Activated T-cell treated with anti-CD3 and anti-CD28 coated beads, Interleukin-2, amount 50 U/mL, for 72 hours (primary cell): ENCODE results near the gene UGGT2. TPM values are rescaled to one million over a fixed set of nuclear protein-coding genes. Genes with fewer than 3 reads are reported as not detected.

Source experiments
- ATAC-seq, 2 donors: fragments of 150-1000 bp; cut with Tn5 transposase; replicated peaks in 1 of 2; 2 replicates each; pipeline ENCODE4 v1.10.0; 2021; ENCODE audit warnings: moderate library complexity in 2 of 2, mild to moderate bottlenecking in 1 of 2
- DNase-seq, 2 donors: peaks; one replicate each; pipeline ENCODE4 v3.0.0; 2021 to 2022; ENCODE audit warnings: mixed read lengths in 1 of 2
- H3K27ac Mint-ChIP-seq: one replicate; pipeline ENCODE4 v1.8.0; 2022; ENCODE audit warnings: mild to moderate bottlenecking, moderate library complexity, mixed read lengths
- H3K27me3 Mint-ChIP-seq: one replicate; pipeline ENCODE4 v1.8.0; 2022; ENCODE audit warnings: low read depth, mixed read lengths
- H3K36me3 Mint-ChIP-seq, 2 donors: one replicate each; pipeline ENCODE4 v1.8.0; 2022; ENCODE audit warnings: mixed read lengths in 2 of 2, mild to moderate bottlenecking in 1 of 2; ENCODE audit not compliant: insufficient read depth in 2 of 2
- H3K4me1 Mint-ChIP-seq: one replicate; pipeline ENCODE4 v1.8.0; 2022; ENCODE audit warnings: low read depth, mixed read lengths
- H3K4me3 Mint-ChIP-seq, 2 donors: one replicate each; pipeline ENCODE4 v1.8.0; 2022; ENCODE audit warnings: mild to moderate bottlenecking in 2 of 2, mixed read lengths in 2 of 2, moderate library complexity in 2 of 2
- H3K9me3 Mint-ChIP-seq, 2 donors: one replicate each; pipeline ENCODE4 v1.8.0; 2022; ENCODE audit warnings: mixed read lengths in 2 of 2
- total RNA-seq, 2 donors: library from RNA; stranded (reverse); gene quantifications; one replicate each; pipeline ENCODE4 v1.2.3, GENCODE V29; 2022

The UGGT2 gene, protein sequence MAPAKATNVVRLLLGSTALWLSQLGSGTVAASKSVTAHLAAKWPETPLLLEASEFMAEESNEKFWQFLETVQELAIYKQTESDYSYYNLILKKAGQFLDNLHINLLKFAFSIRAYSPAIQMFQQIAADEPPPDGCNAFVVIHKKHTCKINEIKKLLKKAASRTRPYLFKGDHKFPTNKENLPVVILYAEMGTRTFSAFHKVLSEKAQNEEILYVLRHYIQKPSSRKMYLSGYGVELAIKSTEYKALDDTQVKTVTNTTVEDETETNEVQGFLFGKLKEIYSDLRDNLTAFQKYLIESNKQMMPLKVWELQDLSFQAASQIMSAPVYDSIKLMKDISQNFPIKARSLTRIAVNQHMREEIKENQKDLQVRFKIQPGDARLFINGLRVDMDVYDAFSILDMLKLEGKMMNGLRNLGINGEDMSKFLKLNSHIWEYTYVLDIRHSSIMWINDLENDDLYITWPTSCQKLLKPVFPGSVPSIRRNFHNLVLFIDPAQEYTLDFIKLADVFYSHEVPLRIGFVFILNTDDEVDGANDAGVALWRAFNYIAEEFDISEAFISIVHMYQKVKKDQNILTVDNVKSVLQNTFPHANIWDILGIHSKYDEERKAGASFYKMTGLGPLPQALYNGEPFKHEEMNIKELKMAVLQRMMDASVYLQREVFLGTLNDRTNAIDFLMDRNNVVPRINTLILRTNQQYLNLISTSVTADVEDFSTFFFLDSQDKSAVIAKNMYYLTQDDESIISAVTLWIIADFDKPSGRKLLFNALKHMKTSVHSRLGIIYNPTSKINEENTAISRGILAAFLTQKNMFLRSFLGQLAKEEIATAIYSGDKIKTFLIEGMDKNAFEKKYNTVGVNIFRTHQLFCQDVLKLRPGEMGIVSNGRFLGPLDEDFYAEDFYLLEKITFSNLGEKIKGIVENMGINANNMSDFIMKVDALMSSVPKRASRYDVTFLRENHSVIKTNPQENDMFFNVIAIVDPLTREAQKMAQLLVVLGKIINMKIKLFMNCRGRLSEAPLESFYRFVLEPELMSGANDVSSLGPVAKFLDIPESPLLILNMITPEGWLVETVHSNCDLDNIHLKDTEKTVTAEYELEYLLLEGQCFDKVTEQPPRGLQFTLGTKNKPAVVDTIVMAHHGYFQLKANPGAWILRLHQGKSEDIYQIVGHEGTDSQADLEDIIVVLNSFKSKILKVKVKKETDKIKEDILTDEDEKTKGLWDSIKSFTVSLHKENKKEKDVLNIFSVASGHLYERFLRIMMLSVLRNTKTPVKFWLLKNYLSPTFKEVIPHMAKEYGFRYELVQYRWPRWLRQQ (N-terminal part only)
- under 1 TPM; 0.14 to 0.65 TPM for total RNA-seq

DNA sequence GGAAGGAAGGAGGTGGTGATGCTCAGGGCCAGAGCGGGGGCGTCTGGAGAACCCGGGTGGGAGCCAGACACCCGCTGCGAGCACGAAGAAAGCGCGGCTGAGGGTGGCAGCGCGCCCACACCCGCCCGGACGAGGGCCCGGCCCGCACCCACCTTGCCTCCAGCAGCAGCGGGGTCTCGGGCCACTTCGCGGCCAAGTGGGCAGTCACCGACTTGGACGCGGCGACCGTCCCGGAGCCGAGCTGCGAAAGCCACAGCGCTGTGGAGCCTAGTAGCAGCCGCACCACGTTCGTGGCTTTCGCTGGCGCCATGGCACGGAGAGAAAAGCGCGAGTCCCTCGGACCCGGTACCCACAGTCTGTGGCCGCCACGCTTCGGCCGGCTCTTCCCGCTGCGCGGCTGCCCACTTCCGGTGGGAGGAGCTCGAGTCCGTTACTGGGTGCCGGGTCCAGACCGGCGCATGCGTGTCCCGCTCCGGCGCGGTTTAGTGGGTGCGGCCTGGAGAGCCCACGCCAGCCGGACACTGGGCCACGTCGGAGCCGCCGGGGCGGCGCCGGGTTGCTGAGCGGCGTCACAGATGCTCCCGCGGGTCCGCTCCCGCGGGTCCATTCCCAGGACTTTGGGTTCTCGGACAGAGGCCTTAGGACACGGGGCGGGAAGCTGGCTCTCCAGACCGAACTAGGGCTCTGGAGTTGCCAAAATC is at the start of gene UGGT2:
TSS of gene UGGT2 (minus strand) at position 399 of the 701 bp plus-strand sequence. CDS start at position 310, 89 bp downstream.
- DNase-seq, result peak; percentile 12 to 14
- Mint-ChIP-seq H3K4me3 (peak within 1 kb of the TSS; percentile 75 to 86), H3K27me3 (peaks cover 32% of the 10 kb centered on the region), H3K27ac (no peak within 1 kb of the TSS), H3K36me3 (peaks cover 2 to 6% of the 10 kb centered on the region in 2 donors), H3K9me3 (no peaks in the 10 kb centered on the region), H3K4me1 (no peaks in the 10 kb centered on the region)
- peak; percentile 57 to 61 for ATAC-seq

DNA sequence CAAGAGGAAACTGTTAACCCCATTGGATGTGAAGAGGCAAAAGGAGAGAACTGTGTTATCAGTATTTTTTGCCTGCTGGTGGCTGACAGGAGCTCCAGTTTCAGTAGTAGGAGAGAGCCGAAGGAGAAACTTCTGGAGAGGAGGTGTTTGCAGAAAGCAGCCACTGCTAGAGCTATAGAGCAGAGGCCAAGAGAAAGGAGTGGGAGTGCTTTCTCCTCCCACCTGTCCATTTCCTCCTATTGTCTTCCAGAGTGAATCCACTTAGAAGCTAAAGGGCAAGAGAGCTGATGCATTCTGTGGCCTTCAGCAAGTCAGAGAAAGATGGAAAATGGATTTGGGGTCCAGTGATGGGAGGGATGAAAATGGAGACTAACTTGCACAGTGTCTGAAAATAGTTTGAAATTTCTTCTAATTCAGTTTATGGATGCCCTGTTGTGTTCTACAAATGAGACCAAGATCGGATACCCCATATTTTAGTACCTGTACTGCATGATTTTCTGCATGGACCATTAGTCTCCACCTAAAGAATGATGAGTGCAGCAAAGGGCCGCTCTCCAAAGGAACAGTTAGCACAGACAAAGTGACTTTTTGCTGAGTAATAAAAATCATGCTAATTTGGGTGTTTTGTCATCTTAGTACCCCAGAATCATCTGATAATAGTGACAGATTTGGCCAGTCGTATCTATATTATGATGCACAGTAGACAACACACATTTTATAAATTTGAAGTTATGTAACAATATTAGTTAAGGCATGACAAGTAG is 47.4 kb upstream of the UGGT2 start:
- no peak overlapping the region for H3K4me3 Mint-ChIP-seq
- no peaks in the 10 kb centered on the region for H3K4me1 Mint-ChIP-seq

DNA sequence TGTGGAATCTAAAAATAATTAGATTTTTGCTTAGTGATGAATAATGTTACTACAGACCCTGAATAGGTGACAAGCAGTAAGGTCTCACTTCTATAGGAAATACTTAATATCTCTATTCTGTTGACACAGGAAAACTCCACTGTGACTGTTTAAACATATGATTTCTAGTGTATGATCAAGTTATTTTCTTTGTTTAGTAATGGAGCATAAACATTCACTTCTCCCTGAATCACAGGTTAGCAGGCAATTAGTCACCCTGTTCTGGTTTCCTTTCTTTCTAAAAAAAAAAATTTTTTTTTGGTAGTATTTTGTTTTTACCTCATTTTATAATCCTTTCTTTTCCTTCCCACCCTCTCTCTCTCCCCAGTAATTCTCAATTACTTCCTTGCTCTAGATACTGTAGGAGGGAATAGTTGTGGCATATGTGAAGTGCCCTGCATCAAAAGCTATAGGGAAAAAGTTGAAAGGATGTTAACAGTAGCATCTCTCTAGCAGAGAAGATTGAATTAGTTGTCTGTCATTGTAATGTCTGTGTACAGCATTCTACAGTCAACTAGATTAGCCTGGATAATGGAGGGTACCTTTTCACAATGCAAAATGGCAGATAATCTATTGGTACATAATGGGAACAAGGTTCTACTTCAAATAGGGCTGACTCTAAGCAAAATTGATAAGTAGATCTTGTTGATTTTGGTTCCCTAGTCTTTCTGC is 40.2 kb upstream of the UGGT2 start:
- DNase-seq, result no peak
- Mint-ChIP-seq H3K9me3 (no peaks in the 10 kb centered on the region), H3K4me3 (no peak overlapping the region), H3K36me3 (no peaks in the 10 kb centered on the region), H3K4me1 (peaks cover 4% of the 10 kb centered on the region), H3K27me3 (peaks cover 46% of the 10 kb centered on the region), H3K27ac (no peak overlapping the region)
- no peak for ATAC-seq

More for the DNA sequence above, 47.4 kb upstream of the UGGT2 start:
- peaks cover 0 to 1% of the 10 kb centered on the region in 2 donors for H3K9me3 Mint-ChIP-seq
- ATAC-seq (no peak), DNase-seq (no peak)
- H3K36me3 Mint-ChIP-seq, result no peaks in the 10 kb centered on the region
- H3K27me3 Mint-ChIP-seq, result no peaks in the 10 kb centered on the region
- H3K27ac Mint-ChIP-seq, result no peak overlapping the region

DNA sequence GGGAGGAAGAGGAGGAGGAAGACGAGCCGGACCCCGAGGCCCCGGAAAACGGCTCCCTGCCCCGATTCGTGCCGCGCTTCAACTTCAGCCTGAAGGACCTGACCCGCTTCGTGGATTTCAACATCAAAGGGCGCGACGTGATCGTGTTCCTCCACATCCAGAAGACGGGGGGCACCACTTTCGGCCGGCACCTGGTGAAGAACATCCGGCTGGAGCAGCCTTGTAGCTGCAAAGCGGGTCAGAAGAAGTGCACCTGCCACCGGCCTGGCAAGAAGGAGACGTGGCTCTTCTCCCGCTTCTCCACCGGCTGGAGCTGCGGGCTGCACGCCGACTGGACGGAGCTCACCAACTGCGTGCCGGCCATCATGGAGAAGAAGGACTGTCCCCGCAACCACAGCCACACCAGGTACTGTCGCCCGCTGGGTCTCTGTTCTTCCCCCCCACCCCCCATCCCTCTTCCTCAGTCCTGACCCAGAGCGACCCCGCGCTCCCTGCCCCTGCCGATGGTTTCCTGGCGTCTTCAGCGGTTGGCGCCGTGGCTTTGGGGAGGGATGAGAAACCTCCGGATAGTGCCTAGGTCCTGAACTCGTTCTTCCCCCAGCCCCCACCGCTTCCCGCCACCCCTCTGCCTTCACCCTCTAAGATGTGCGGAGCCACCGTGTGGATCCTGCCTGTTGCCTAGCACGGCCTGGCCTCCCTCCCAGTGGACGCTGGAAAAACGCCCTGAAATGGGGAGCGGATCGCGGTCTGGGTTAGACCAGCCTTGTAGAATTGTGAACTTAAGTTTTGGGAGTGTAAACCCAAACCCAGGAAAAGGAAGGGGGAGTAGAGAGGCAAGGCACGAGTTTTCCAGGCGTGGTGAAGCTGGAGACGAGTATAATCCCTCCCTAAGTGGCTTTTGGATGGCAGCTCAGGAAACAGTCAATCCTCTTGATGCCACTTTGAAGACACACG is 38.2 kb upstream of the UGGT2 start:
- H3K9me3 Mint-ChIP-seq, result no peaks in the 10 kb centered on the region
- peaks cover 50% of the 10 kb centered on the region for H3K27me3 Mint-ChIP-seq
- DNase-seq (no peak), ATAC-seq (no peak)
- peak overlapping the region; percentile 41 to 67 for H3K4me3 Mint-ChIP-seq
- H3K36me3 Mint-ChIP-seq, result no peaks in the 10 kb centered on the region
- peaks cover 4% of the 10 kb centered on the region for H3K4me1 Mint-ChIP-seq
- no peak overlapping the region for H3K27ac Mint-ChIP-seq

DNA sequence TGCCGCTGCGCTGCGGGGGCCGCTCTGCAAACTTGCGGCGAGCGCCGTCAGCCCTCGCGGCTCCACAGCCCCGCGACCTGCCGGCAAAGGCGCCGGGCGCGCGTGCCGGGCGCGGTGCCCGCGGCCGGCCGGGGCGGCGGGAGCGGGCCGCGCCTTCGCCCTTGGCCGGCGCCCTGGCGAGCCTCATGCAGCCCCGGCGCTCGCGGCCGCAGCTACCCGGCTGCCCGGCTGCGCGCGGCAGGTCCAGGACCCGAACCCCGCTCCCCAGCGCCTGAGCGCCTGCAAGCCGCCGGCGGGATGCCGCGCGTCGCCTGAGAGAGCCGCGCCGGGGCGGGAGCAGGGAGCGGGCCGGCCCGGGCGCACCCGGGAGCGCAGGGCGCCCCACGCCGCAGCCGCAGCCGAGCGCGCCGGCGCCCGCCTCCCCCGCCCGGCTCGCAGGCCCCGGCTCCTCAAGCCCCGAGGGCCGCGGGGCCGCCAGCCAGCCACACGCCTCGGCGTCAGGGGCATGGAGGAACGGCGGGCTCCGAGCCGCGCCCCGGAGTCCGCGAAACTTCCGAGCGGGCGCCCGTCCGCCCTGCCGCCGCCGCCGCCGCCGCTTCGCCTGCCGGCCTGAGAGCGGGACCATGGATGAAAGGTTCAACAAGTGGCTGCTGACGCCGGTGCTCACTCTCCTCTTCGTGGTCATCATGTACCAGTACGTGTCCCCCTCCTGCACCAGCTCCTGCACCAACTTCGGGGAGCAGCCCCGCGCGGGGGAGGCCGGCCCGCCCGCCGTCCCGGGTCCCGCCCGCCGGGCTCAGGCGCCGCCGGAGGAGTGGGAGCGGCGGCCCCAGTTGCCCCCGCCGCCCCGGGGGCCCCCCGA is 37.3 kb upstream of the UGGT2 start:
- Mint-ChIP-seq H3K27me3 (peaks cover 59% of the 10 kb centered on the region), H3K4me3 (no peak overlapping the region), H3K9me3 (peaks cover 0 to 3% of the 10 kb centered on the region in 2 donors), H3K4me1 (peaks cover 4% of the 10 kb centered on the region), H3K27ac (no peak overlapping the region), H3K36me3 (no peaks in the 10 kb centered on the region)
- ATAC-seq (no peak), DNase-seq (no peak)

DNA sequence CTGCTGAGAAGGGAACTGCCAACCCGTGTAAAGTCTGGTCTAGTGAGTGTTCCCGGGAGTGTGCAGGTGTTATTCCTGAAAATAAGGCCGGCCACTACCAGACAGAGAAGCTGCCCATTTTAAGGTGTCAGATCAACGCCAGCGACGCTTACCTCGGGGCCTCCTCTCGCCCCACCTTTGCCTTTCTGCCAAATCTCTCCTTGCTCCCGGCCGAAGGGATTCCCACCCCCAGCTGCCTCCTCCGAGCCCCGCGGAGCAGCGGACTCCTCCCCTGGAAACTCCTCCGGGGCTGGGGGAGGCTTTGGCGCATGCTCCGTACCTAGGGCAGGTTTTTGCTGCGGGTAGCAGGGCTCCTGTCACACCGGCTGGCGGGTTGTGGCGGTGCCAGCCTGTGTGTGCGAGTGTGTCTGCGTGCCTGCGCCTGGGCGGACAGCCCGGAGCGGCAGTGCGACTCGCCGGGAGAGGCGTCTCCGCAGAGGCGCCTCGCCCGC is 36.6 kb upstream of the UGGT2 start, which contains the start of gene HS6ST3:
TSS of gene HS6ST3 (plus strand) at position 359 of the 491 bp plus-strand sequence.
- Mint-ChIP-seq H3K4me3 (peak within 1 kb of the TSS in 1 of 2 donors; percentile 48), H3K27me3 (peaks cover 59% of the 10 kb centered on the region), H3K36me3 (no peaks in the 10 kb centered on the region), H3K9me3 (peaks cover 0 to 3% of the 10 kb centered on the region in 2 donors), H3K4me1 (peaks cover 4% of the 10 kb centered on the region), H3K27ac (no peak within 1 kb of the TSS)
- DNase-seq, result no peak
- ATAC-seq, result no peak

DNA sequence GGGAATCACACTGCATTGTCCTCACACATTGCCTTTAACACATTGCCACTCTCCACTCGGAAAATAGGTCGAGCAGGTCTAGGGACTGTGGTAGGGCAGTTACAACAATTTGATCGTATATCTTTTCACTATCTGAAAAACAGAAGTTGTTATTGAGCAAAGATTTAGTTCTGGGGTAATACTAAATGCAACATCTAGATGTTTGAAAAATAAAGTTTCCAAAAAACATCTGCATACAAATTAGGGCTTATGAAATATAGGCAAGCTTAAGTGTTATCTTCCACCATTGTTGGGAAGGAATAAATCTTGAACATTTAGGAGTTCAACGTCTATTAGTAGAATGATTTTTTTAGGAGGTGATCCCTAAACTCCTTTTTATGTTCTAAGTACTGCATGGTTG is 35.9 kb upstream of the UGGT2 start:
- ATAC-seq, result no peak
- Mint-ChIP-seq H3K27me3 (peaks cover 54% of the 10 kb centered on the region), H3K4me3 (no peak overlapping the region), H3K27ac (no peak overlapping the region), H3K9me3 (peaks cover 0 to 3% of the 10 kb centered on the region in 2 donors), H3K4me1 (peaks cover 4% of the 10 kb centered on the region), H3K36me3 (no peaks in the 10 kb centered on the region)
- DNase-seq, result no peak

DNA sequence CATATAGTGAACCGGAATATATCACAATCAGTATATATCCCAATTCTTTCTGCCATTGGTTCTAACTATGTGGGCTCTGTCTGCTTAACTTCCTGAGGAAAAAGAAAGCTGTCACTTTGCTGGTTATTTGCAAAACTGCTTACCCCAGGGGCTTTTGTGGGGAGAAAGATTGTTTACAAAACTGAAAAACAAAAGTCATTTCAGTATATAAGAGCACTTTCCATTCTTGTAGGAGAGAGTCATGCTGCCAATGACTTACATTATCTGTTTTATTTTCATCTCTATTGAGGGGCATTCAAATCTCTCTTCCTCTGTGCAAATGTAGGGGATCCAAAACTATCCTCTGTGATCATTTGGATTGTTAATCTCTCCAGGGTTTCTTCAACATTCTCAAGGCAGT is 33.5 kb upstream of the UGGT2 start:
- H3K27me3 Mint-ChIP-seq, result peaks cover 30% of the 10 kb centered on the region
- H3K4me3 Mint-ChIP-seq, result no peak overlapping the region
- H3K27ac Mint-ChIP-seq, result no peak overlapping the region
- peaks cover 3% of the 10 kb centered on the region for H3K4me1 Mint-ChIP-seq
- no peak for DNase-seq
- H3K36me3 Mint-ChIP-seq, result no peaks in the 10 kb centered on the region
- H3K9me3 Mint-ChIP-seq, result peaks cover 0 to 3% of the 10 kb centered on the region in 2 donors
- no peak for ATAC-seq

DNA sequence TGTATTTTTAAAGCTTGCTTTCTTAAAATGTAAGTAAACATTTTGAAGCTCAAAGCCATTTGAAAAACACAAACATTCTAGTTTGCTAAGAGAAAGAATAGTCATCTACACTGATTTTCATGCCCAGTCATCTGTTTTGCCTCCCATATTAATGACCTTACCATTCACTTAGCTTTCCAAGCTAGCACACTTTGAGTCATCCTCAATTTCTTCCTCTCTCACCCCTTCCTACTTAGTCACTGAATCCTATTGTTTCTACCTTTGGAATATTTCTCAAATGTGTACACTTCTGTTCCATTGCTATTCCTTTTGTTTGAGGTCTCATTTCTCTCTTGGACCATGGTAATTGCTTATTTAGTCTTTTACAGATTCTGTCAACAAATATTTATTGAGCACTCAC is 29.4 kb upstream of the UGGT2 start:
- H3K4me1 Mint-ChIP-seq, result no peaks in the 10 kb centered on the region
- peaks cover 0 to 3% of the 10 kb centered on the region in 2 donors for H3K9me3 Mint-ChIP-seq
- no peak overlapping the region for H3K4me3 Mint-ChIP-seq
- H3K36me3 Mint-ChIP-seq, result no peaks in the 10 kb centered on the region
- peaks cover 8% of the 10 kb centered on the region for H3K27me3 Mint-ChIP-seq
- H3K27ac Mint-ChIP-seq, result no peak overlapping the region
- ATAC-seq (no peak), DNase-seq (no peak)

DNA sequence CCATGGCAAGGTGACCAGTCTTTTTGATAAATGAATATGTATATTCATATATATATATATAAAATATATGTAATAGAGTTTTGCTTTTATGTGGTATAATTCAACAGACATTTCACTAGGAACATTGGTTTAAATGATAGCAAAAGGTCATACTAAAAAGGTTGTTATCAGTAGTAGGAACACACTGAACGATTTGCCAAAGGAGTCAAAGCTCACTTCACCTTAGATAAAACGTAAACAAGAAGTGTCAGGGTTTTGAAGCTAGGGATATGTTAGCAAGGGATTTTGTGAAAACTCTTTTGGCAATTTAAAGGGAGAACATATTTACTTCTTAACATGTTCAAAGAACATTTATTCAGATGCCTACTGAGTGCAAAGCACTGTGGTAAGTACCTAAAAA is 28.7 kb upstream of the UGGT2 start:
- Mint-ChIP-seq H3K27me3 (peaks cover 8% of the 10 kb centered on the region), H3K4me3 (no peak overlapping the region), H3K4me1 (no peaks in the 10 kb centered on the region), H3K27ac (no peak overlapping the region), H3K36me3 (no peaks in the 10 kb centered on the region), H3K9me3 (peaks cover 0 to 3% of the 10 kb centered on the region in 2 donors)
- DNase-seq (no peak), ATAC-seq (no peak)
